Measurements from ENCODE around the gene MRLN.

GRCh38 chr10:59720377-59720776 lies 32.9 kb downstream of the MRLN start:
- TF ChIP-seq EZH2 (IDR thresholded peaks at IDR 0.05; ENCODE audit: low read depth, low read length, severe bottlenecking) (no peak), ATF3 (IDR thresholded peaks at IDR 0.05; ENCODE audit: insufficient read depth, low read depth, low read length) (no peak), MAX (IDR thresholded peaks at IDR 0.05) (no peak)

Measured in H1 (cell line).